Coronary artery (tissue), 2 donors: ENCODE data around the gene ALDH1A1.

Experiments used
- DNase-seq: peaks from one replicate; pipeline ENCODE4 v3.0.0-alpha.2; 2017; ENCODE audit warnings: low spot score
- H3K27ac ChIP-seq, 2 donors: fragments of 200-600 bp; sonication (generic); one replicate each; pipeline ENCODE4 v1.5.1; 2016 to 2019
- H3K4me3 ChIP-seq: fragments of 200-600 bp; sonication (generic); 2 replicates; pipeline ENCODE4 v1.5.1; 2016; ENCODE audit warnings: mild to moderate bottlenecking, moderate library complexity
- TF ChIP-seq, protein P1 (sequence below): fragments of 200-600 bp; sonication (generic); IDR thresholded peaks from one replicate; pipeline ENCODE4 v1.5.1; 2019; ENCODE audit warnings: antibody characterized with exemption

Gene ALDH1A1

GRCh38 chr9:72984226-72984947 is 31.5 kb upstream of the ALDH1A1 start:
- TF ChIP-seq, protein P1, sequence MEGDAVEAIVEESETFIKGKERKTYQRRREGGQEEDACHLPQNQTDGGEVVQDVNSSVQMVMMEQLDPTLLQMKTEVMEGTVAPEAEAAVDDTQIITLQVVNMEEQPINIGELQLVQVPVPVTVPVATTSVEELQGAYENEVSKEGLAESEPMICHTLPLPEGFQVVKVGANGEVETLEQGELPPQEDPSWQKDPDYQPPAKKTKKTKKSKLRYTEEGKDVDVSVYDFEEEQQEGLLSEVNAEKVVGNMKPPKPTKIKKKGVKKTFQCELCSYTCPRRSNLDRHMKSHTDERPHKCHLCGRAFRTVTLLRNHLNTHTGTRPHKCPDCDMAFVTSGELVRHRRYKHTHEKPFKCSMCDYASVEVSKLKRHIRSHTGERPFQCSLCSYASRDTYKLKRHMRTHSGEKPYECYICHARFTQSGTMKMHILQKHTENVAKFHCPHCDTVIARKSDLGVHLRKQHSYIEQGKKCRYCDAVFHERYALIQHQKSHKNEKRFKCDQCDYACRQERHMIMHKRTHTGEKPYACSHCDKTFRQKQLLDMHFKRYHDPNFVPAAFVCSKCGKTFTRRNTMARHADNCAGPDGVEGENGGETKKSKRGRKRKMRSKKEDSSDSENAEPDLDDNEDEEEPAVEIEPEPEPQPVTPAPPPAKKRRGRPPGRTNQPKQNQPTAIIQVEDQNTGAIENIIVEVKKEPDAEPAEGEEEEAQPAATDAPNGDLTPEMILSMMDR: no peak

GRCh38 chr9:72983512-72984225 is 30.8 kb upstream of the ALDH1A1 start:
- DNase-seq: no peak
- TF ChIP-seq, protein P1: no peak
- Histone ChIP-seq H3K4me3 (no peak overlapping the region), H3K27ac (no peak overlapping the region)

More at GRCh38 chr9:72984226-72984947, 31.5 kb upstream of the ALDH1A1 start:
- Histone ChIP-seq H3K4me3 (no peak overlapping the region), H3K27ac (no peak overlapping the region)
- no peak for DNase-seq

- DNase-seq: no peak
- Histone ChIP-seq H3K4me3 (no peak overlapping the region), H3K27ac (no peak overlapping the region)
- TF ChIP-seq, protein P1: no peak
These were observed 30.2 kb upstream of the ALDH1A1 start for GRCh38 chr9:72983056-72983455.

GRCh38 chr9:72982146-72982799 is 29.4 kb upstream of the ALDH1A1 start:
- H3K4me3 ChIP-seq: no peak overlapping the region
- DNase-seq: no peak
- TF ChIP-seq, protein P1: no peak
- H3K27ac ChIP-seq: no peak overlapping the region

DNA sequence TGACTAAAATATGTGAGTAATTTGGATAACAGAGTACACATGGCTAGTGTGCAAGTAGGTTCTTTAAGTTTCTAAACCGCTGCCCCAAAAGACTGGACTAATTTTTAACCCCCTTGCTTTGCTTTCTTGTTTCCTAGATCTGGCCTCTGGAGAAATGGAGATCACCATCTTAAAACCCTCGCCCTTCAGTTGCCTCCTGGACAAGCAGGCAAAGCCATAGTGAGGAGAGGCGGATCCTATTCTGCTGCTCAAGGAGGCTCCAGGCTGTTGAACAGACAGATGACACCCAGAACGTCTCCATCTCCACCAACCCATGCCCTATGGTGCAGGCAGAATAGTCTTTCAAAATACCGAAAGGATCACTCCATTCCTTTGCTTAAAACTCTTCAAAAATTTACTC is 28.6 kb upstream of the ALDH1A1 start:
- Histone ChIP-seq H3K27ac (no peak overlapping the region), H3K4me3 (no peak overlapping the region)
- TF ChIP-seq, protein P1: no peak
- DNase-seq: no peak

GRCh38 chr9:72980600-72981265 is 27.9 kb upstream of the ALDH1A1 start:
- no peak overlapping the region for H3K4me3 ChIP-seq
- no peak overlapping the region for H3K27ac ChIP-seq
- TF ChIP-seq, protein P1: no peak
- DNase-seq: no peak
